HL-60/S4 treated with retinoic acid at 250 ng/mL for 4 days and 3 days (cell line): ENCODE data around the gene PTGER2.

ENCODE experiments used
- in situ Hi-C: fragments of 300-500 bp; cut with MboI; formaldehyde crosslinking; loops from 2 replicates; pipeline ENCODE4 v1.7.0; 2022; ENCODE audit warnings: low sequenced_read_pairs

Gene PTGER2

GRCh38 chr14:52304248-52304904 is 9.7 kb upstream of the PTGER2 start:
- in situ Hi-C loops: no loop called here

- in situ Hi-C loops: no loop called here
Observed at GRCh38 chr14:52305014-52305413, 9.1 kb upstream of the PTGER2 start.

DNA sequence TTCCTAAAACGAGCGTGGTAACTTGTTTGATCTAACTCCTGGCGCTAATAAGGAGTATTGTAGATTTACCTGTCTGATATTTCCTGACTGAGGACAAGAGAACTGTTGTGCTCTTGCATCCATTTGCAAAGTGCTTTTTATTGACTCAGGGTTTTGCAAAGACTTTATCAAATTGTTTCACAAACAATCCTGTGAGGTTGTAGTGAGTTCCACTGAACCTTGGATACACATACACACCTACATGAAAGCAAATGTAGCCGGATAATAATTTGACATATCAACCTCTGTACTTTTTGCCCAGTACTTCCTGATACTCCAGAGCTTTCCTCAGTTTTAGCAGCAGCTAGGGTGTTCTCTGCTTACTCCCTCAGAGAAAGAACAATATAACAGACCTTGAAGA is 6.7 kb upstream of the PTGER2 start:
- in situ Hi-C loops: no loop called here

GRCh38 chr14:52307905-52308304 is 6.2 kb upstream of the PTGER2 start:
- in situ Hi-C loops: no loop called here

GRCh38 chr14:52310541-52310940 is 3.6 kb upstream of the PTGER2 start:
- in situ Hi-C loops: no loop called here

DNA sequence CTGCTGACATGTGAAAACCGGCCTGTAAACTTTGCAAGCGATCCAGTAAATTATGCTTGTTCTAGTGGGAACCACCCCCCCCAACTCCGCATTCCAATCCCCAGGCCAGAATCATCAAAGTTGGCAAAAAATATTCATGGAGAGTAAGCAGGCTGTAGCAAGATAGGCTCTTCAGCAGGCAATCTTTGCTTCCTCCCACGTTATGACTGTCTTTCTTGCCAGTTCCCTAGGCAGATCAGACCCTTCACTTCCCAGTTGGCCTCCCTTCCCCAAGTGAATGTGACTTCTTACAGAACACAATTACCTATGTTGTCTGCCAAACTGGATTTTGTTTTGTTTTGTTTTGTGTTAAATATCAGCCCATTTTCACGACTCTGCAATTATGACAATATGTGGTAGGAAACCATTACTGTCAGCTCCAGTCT is 1.2 kb upstream of the PTGER2 start:
- in situ Hi-C loops: no loop called here

DNA sequence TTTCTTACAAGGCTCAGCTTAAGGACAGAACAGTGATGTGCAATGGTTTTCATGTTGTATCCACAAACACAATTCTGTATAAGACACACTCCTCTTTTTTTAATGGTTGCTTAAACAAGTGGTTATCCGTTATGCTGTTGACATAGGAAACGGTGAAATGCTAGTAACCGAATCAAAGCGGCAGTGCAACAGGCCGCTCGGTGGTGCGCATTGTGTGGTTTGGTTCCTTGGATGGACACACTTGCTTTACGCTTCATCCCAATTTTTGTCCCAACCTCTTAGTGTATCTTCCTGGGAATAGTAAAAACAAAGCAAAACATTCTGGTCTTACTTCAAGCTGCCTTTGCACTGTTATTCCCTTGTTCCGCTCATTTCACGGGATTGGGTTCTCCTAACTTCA is 650 bp upstream of the PTGER2 start:
- in situ Hi-C loops: no loop called here

GRCh38 chr14:52314595-52315354 is 663 bp downstream of the PTGER2 start:
- in situ Hi-C loops: no loop called here

DNA sequence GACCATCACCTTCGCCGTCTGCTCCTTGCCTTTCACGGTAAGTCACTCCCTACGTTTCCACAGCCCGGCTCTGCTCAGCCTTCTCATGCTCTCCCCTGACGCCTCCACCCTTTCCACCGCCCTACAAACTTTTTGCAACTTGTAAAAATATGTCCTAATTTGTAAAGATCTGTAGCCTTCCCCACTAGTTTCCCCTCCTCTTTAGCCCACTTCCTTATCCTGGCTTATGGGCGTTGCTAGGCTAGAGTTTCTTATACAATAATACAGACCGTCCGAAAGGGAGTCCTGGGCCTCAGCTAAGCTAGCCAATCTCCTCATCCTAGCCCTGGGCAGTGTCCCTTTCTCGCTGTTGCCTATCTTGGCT is 1.2 kb downstream of the PTGER2 start:
- in situ Hi-C loops: no loop called here

GRCh38 chr14:52318062-52318461 is 4.0 kb downstream of the PTGER2 start:
- in situ Hi-C loops: no loop called here

GRCh38 chr14:52318826-52319645 is 4.9 kb downstream of the PTGER2 start:
- in situ Hi-C loops: no loop called here

DNA sequence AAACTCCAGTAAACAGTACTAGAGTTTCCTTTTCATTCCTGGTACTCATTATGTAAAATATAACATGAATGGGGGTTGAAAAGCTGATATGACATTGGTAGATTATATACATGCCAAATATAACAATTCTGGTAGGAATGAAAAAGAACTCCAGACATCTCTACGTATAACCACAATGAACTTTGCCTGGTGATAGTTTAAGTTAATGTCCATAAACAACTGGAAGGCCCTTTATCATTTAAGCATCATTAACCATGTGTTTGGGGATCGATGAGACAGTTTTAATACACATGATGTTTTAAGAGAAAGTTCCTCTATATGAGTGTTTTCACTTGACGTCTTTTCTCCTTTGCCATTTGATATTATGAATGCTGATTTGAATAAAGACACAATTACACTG is 5.8 kb downstream of the PTGER2 start:
- in situ Hi-C loops: no loop called here

DNA sequence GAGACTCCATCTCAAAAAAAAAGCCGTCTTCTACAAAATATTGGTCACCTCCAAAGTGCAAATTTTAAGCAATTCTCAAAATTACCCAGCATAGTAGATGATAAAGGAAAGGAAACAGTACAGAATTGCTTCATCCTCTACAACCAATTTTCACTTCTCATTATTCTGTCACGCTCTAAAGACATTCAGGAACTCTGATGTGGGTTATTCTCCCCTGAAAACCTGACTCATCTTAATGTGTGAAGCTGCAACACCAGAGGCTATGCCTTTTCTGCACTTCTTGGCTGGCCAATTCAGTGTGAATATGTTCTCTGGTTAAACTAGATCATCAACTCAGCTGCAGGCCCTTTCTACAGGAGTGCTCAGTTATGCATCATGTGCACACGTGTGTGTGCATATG is 11.0 kb downstream of the PTGER2 start:
- in situ Hi-C loops: no loop called here

- in situ Hi-C loops: no loop called here
Observed at GRCh38 chr14:52325630-52326029, 11.5 kb downstream of the PTGER2 start.

- in situ Hi-C loops: no loop called here
Observed at GRCh38 chr14:52327374-52328226, 13.5 kb downstream of the PTGER2 start.

- in situ Hi-C loops: no loop called here
Observed at GRCh38 chr14:52328276-52328675, 14.2 kb downstream of the PTGER2 start.

DNA sequence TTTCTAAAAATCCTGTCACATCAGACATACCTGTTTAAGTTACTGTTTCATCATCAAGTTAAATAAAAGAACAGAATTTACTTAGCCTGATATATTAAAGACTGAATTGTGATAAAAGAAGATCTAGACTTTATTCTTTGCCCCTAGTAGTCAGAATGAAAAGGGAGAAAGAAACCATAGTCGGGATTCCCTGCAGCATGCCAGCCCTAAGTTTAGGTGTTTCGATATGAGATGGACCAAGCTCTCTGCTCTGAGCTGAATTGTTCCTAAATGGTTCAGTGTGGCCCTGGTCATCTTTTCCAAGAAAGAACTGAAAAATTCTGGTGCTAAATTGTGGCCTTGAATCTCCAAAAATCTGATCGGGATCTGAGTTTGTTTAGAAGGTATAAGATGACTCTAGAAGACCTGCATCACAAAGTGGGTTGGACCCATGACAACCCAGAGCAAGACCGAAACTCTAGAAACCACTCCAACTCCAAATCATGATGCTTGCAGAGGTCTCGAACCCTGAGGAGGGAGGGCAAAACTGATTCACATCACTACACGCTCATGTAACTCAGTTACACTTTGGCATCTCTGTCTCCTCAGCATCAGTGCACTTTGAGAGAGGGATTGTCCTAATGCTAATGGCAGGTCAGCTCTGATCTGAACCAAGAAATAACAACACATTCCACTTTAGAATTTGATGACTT is 15.7 kb downstream of the PTGER2 start:
- in situ Hi-C loops: no loop called here

- in situ Hi-C loops: no loop called here
Observed at GRCh38 chr14:52332269-52332668, 18.2 kb downstream of the PTGER2 start.

GRCh38 chr14:52333108-52333507 is 19.0 kb downstream of the PTGER2 start:
- in situ Hi-C loops: no loop called here
